Activated CD4-positive, alpha-beta memory T cell treated with anti-CD3 and anti-CD28 coated beads for 36 hours (primary cell): ENCODE results near the gene YWHAE. TPM values are rescaled to one million over a fixed set of nuclear protein-coding genes. Genes with fewer than 3 reads are reported as not detected.
A peak's percentile ranks its signal among the peaks of the same experiment; 100 is the strongest.
"Not testable (repeated sequence)": the region's sequence is repeated elsewhere in the genome, so short reads cannot be mapped to it uniquely, and the experiment has no call there.

Experiments used
- CTCF ChIA-PET: fragments of 350-600 bp; sonication (Branson Sonifier 250); formaldehyde crosslinking; loops from one replicate; lab custom pipeline; 2021; ENCODE audit warnings: antibody characterized with exemption, inconsistent platforms; lab: Charles Lee
- POLR2A ChIA-PET: fragments of 350-600 bp; sonication (Branson Sonifier 250); formaldehyde crosslinking; loops from one replicate; lab custom pipeline; 2021; ENCODE audit warnings: antibody characterized with exemption; lab: Charles Lee
- DNase-seq: peaks from one replicate; pipeline ENCODE4 v3.0.0-alpha.2; 2020
- H3K27ac Mint-ChIP-seq: one replicate; pipeline ENCODE4 v1.8.0; 2021; ENCODE audit warnings: mixed read lengths
- H3K27me3 Mint-ChIP-seq: one replicate; pipeline ENCODE4 v1.8.0; 2021; ENCODE audit warnings: mixed read lengths
- H3K36me3 Mint-ChIP-seq: one replicate; pipeline ENCODE4 v1.8.0; 2021; ENCODE audit warnings: mixed read lengths
- H3K4me1 Mint-ChIP-seq: one replicate; pipeline ENCODE4 v1.8.0; 2021; ENCODE audit warnings: low read depth, mixed read lengths
- H3K4me3 Mint-ChIP-seq: one replicate; pipeline ENCODE4 v1.8.0; 2021; ENCODE audit warnings: mild to moderate bottlenecking, mixed read lengths
- H3K9me3 Mint-ChIP-seq: one replicate; pipeline ENCODE4 v1.8.0; 2021; ENCODE audit warnings: mixed read lengths
- intact Hi-C: fragments of 100-400 bp; cut with micrococcal nuclease; formaldehyde crosslinking; loops from one replicate; pipeline ENCODE4 v1.15.1; 2023
- total RNA-seq, 2 experiments: library from RNA; stranded (reverse); gene quantifications; one replicate each; pipeline ENCODE4 v1.2.3, GENCODE V29; 2021

The YWHAE gene
- total RNA-seq, 2 experiments from 2014 or later: 505 to 509 TPM

DNA sequence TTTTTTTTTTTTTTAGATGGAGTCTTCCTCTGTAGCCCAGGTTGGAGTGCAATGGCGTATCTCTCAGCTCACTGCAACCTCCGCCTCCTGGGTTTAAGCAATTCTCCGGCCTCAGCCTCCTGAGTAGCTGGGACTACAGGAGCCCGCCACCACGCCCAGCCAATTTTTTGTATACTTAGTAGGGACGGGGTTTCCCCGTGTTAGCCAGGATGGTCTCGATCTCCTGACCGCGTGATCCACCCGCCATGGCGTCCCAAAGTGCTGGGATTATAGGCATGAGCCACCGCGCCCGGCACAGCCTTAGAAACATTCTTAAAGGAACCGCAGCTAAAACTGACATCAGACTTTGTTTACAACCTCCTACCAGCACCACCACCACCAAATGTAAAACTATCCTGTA is 47.5 kb downstream of the YWHAE start:
- peaks cover 18% of the 10 kb centered on the region for H3K4me1 Mint-ChIP-seq
- H3K27me3 Mint-ChIP-seq, POLR2A ChIA-PET, H3K9me3 Mint-ChIP-seq, H3K4me3 Mint-ChIP-seq, intact Hi-C loops, DNase-seq: not testable (repeated sequence)
- peaks cover 45% of the 10 kb centered on the region for H3K36me3 Mint-ChIP-seq
- peak overlapping the region; percentile 69 for H3K27ac Mint-ChIP-seq
- CTCF ChIA-PET: interaction anchor here (0.8 to 1.4 kb wide), 3 partner anchors 13 to 21 kb away, joined by 3 to 7 read pairs (median 3); no protein-coding TSS in a partner anchor

- H3K36me3 Mint-ChIP-seq: peaks cover 47% of the 10 kb centered on the region
Observed at GRCh38 chr17:1351971-1352370, 48.1 kb downstream of the YWHAE start.

GRCh38 chr17:1351275-1351674 is 48.7 kb downstream of the YWHAE start:
- Mint-ChIP-seq H3K36me3 (peaks cover 45% of the 10 kb centered on the region), H3K9me3 (no peaks in the 10 kb centered on the region), H3K4me3 (no peak overlapping the region), H3K27me3 (no peaks in the 10 kb centered on the region), H3K4me1 (peaks cover 24% of the 10 kb centered on the region), H3K27ac (no peak overlapping the region)
- ChIA-PET POLR2A (interaction anchor here (0.6 kb wide), 1 partner anchor 16 kb away, joined by 3 read pairs; no protein-coding TSS in a partner anchor), CTCF (interaction anchor here (0.7 to 1.4 kb wide), 5 partner anchors 11 to 19 kb away, joined by 3 to 7 read pairs (median 4); no protein-coding TSS in a partner anchor)
- intact Hi-C loops: no loop called here
- no peak for DNase-seq

More at GRCh38 chr17:1351971-1352370, 48.1 kb downstream of the YWHAE start:
- Mint-ChIP-seq H3K9me3 (no peaks in the 10 kb centered on the region), H3K27ac (peak overlapping the region; percentile 69), H3K27me3 (no peaks in the 10 kb centered on the region), H3K4me1 (peaks cover 20% of the 10 kb centered on the region), H3K4me3 (no peak overlapping the region)
- DNase-seq: no peak
- CTCF ChIA-PET: interaction anchor here (0.7 to 1.4 kb wide), 5 partner anchors 10 to 20 kb away, joined by 3 to 7 read pairs (median 3); no protein-coding TSS in a partner anchor
- POLR2A ChIA-PET: interaction anchor here (0.6 kb wide), 2 partner anchors 15 to 152 kb away, joined by 3 read pairs; no protein-coding TSS in a partner anchor
- intact Hi-C loops: no loop called here

DNA sequence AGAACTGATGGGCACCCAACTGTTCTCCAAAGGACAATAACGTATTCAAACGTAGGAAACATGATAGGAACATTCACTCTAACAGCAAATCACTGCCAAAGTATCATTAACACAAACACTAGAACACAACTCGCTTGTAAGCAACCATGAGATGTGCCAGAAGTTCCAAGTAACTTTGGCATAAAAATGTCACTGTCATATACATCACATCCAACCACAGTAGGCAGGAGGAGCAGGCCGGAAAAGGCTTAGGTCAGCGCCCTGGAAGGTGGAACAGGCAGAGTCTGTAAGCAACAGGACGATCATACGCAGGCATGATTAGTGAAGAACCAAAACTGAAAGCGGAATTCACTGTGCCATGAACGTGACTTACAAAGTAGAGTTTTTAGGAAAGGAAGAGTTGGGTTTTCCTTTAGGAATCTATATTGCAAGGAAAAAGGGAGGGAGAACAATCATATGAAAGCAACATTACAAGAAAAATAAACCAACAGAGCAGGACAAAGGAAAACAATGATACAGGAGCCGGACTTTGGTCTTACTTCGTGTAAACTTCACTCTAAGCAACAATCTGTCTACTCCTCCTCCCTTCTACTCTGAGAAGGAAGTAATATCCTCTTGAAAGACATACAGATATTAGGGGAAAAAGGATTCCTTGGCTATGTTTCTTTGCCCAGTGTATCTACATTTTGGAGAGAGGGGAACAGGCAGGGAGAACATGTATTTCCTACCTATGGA is 52.3 kb downstream of the YWHAE start:
- intact Hi-C loops: loop anchor here (5.0 kb wide), 1 partner anchor 170 kb away; the partner anchor contains the start of gene INPP5K

DNA sequence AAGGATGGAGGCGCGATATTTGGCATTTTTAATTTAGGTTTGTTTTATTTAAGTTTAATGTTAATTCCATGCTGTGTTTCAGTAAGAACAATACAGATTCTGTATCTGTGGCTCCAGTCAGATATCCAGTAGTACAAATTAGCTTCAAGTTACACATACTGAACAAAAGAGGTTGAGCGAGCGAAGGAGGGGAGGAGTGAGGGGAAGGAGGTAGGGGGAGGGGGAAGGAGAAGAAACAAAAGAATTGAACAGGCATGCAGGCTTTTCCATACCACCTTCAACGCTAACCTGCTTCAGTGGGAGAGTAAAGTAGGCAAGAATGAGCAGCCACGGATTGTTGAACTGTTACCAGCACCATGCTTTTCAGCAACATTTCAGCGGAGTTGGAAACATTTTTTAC is 55.5 kb downstream of the YWHAE start:
- Mint-ChIP-seq H3K9me3 (no peaks in the 10 kb centered on the region), H3K4me1 (peaks cover 26% of the 10 kb centered on the region), H3K27ac (no peak overlapping the region), H3K27me3 (no peaks in the 10 kb centered on the region), H3K36me3 (peaks cover 32% of the 10 kb centered on the region), H3K4me3 (no peak overlapping the region)
- CTCF ChIA-PET: interaction anchor here (1.6 kb wide), 1 partner anchor 12 kb away, joined by 8 read pairs; no protein-coding TSS in a partner anchor
- no peak for DNase-seq
- POLR2A ChIA-PET: no interaction called here
- intact Hi-C loops: no loop called here

More for the DNA sequence above, 52.3 kb downstream of the YWHAE start:
- peaks cover 34% of the 10 kb centered on the region for H3K4me1 Mint-ChIP-seq
- H3K27me3 Mint-ChIP-seq: no peaks in the 10 kb centered on the region
- no peaks in the 10 kb centered on the region for H3K9me3 Mint-ChIP-seq
- POLR2A ChIA-PET: no interaction called here
- DNase-seq: peak; percentile 28
- H3K36me3 Mint-ChIP-seq: peaks cover 50% of the 10 kb centered on the region
- CTCF ChIA-PET: interaction anchor here (1.6 to 2.6 kb wide), 3 partner anchors 15 to 18 kb away, joined by 3 to 11 read pairs (median 5); no protein-coding TSS in a partner anchor
- H3K27ac Mint-ChIP-seq: peak overlapping the region; percentile 62
- H3K4me3 Mint-ChIP-seq: peak overlapping the region; percentile 38

GRCh38 chr17:1343554-1343953 is 56.5 kb downstream of the YWHAE start:
- intact Hi-C loops: no loop called here
- Mint-ChIP-seq H3K9me3 (no peaks in the 10 kb centered on the region), H3K36me3 (peaks cover 32% of the 10 kb centered on the region), H3K4me1 (peaks cover 26% of the 10 kb centered on the region), H3K4me3 (no peak overlapping the region), H3K27me3 (no peaks in the 10 kb centered on the region), H3K27ac (no peak overlapping the region)
- no peak for DNase-seq
- ChIA-PET CTCF (interaction anchor here (1.6 kb wide), 1 partner anchor 11 kb away, joined by 8 read pairs; no protein-coding TSS in a partner anchor), POLR2A (interaction anchor here (0.7 kb wide), 1 partner anchor 21 kb away, joined by 3 read pairs; no protein-coding TSS in a partner anchor)

DNA sequence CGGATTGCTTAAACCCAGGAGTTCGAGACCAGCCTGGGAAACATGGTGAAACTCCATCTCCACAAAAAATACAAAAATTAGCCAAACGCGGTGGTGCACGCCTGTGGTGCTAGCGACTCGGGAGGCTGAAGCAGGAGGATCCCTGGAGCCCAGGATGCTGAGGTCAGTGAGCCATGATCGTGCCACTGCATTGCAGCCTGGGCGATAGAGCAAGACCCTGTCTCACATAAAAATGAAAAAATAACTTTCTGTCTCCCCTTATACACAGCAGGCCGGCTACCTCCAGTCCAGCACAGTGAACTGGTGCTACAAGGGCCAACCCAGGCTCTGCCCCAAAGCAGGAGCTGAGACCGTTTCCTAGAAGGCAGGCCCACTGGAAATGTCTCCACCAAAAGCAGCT is 59.7 kb downstream of the YWHAE start:
- ChIA-PET POLR2A (interaction anchor here (1.5 kb wide), 1 partner anchor 176 kb away, joined by 3 read pairs; the partner anchor contains the start of gene INPP5K), CTCF (interaction anchor here (0.8 to 1.4 kb wide), 2 partner anchors 7 to 175 kb away, joined by 3 to 9 read pairs; no protein-coding TSS in a partner anchor)
- H3K27ac Mint-ChIP-seq: no peak overlapping the region
- no peak overlapping the region for H3K4me3 Mint-ChIP-seq
- H3K36me3 Mint-ChIP-seq: peaks cover 16% of the 10 kb centered on the region
- DNase-seq: no peak
- no peaks in the 10 kb centered on the region for H3K27me3 Mint-ChIP-seq
- intact Hi-C loops: no loop called here
- no peaks in the 10 kb centered on the region for H3K9me3 Mint-ChIP-seq
- peaks cover 4% of the 10 kb centered on the region for H3K4me1 Mint-ChIP-seq

- Mint-ChIP-seq H3K4me3 (no peak overlapping the region), H3K36me3 (no peaks in the 10 kb centered on the region), H3K27me3 (no peaks in the 10 kb centered on the region), H3K27ac (no peak overlapping the region), H3K9me3 (no peaks in the 10 kb centered on the region), H3K4me1 (peaks cover 11% of the 10 kb centered on the region)
- intact Hi-C loops: loop anchor here (1.0 to 5.0 kb wide), 4 partner anchors 55 to 209 kb away; no protein-coding TSS in a partner anchor
- DNase-seq: peak; percentile 40
- ChIA-PET CTCF (interaction anchor here (0.7 to 3.2 kb wide), 9 partner anchors 10 to 273 kb away, joined by 3 to 22 read pairs (median 5); no protein-coding TSS in a partner anchor), POLR2A (no interaction called here)
Observed at GRCh38 chr17:1331708-1332107, 68.3 kb downstream of the YWHAE start.

DNA sequence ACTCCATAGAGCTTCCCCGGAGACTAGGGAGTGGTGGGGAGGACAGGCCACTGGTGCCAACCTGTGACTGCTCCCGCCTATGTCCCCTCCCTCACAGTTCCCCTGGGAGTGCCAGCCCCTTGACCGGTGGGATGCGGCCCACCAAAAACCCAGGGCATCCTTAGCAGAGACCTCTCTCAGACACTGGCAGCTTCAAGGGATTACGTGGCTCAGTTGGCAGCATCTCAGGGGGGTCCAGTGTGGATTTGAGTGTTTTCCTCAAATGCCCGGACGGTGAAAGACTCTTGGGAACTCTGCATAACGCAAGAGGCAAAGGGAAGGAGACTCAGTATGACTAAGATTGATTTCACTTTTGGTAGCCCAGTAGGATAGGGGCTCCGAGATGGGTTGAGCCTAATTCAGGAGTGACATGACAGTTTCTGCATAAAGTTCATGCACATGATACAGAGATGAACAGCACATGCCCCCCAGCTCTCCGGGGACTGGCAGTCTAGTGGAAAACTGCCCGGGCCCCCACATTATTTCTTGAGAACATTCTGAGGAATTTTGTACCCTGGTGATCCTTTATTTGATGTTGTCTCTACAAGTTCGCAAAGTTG is 70.2 kb downstream of the YWHAE start:
- no peak for DNase-seq
- CTCF ChIA-PET: interaction anchor here (3.2 kb wide), 1 partner anchor 57 kb away, joined by 22 read pairs; no protein-coding TSS in a partner anchor
- POLR2A ChIA-PET: no interaction called here
- peaks cover 11% of the 10 kb centered on the region for H3K4me1 Mint-ChIP-seq
- H3K4me3 Mint-ChIP-seq: no peak overlapping the region
- no peaks in the 10 kb centered on the region for H3K27me3 Mint-ChIP-seq
- H3K27ac Mint-ChIP-seq: no peak overlapping the region
- intact Hi-C loops: loop anchor here (5.0 kb wide), 1 partner anchor 208 kb away; no protein-coding TSS in a partner anchor
- H3K9me3 Mint-ChIP-seq: no peaks in the 10 kb centered on the region
- H3K36me3 Mint-ChIP-seq: no peaks in the 10 kb centered on the region

DNA sequence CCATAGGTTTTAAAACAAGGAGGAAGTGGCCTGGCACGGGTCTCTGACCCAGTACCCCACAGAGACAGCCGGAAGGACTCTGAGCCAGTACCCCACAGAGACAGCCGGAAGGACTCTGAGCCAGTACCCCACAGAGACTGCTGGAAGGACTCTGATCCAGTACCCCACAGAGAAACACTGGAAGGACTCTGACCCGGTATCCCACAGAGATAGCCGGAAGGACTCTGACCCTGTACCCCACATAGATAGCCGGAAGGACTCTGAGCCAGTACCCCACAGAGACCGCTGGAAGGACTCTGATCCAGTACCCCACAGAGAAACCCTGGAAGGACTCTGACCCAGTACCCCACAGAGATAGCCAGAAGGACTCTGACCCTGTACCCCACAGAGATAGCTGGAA is 71.6 kb downstream of the YWHAE start:
- intact Hi-C loops: no loop called here
- Mint-ChIP-seq H3K9me3 (no peaks in the 10 kb centered on the region), H3K27ac (no peak overlapping the region), H3K4me3 (no peak overlapping the region), H3K27me3 (no peaks in the 10 kb centered on the region), H3K36me3 (no peaks in the 10 kb centered on the region), H3K4me1 (peaks cover 11% of the 10 kb centered on the region)
- CTCF ChIA-PET: interaction anchor here (0.7 kb wide), 1 partner anchor 54 kb away, joined by 3 read pairs; no protein-coding TSS in a partner anchor
- POLR2A ChIA-PET: no interaction called here
- no peak for DNase-seq

GRCh38 chr17:1325766-1326165 is 74.3 kb downstream of the YWHAE start:
- intact Hi-C loops: no loop called here
- Mint-ChIP-seq H3K27me3 (no peaks in the 10 kb centered on the region), H3K36me3 (no peaks in the 10 kb centered on the region), H3K4me3 (no peak overlapping the region), H3K4me1 (no peaks in the 10 kb centered on the region), H3K9me3 (no peaks in the 10 kb centered on the region), H3K27ac (no peak overlapping the region)
- DNase-seq: no peak
- POLR2A ChIA-PET: no interaction called here
- CTCF ChIA-PET: no interaction called here
